ENCODE data around the gene ARHGEF17.

- TF ChIP-seq, protein P1, sequence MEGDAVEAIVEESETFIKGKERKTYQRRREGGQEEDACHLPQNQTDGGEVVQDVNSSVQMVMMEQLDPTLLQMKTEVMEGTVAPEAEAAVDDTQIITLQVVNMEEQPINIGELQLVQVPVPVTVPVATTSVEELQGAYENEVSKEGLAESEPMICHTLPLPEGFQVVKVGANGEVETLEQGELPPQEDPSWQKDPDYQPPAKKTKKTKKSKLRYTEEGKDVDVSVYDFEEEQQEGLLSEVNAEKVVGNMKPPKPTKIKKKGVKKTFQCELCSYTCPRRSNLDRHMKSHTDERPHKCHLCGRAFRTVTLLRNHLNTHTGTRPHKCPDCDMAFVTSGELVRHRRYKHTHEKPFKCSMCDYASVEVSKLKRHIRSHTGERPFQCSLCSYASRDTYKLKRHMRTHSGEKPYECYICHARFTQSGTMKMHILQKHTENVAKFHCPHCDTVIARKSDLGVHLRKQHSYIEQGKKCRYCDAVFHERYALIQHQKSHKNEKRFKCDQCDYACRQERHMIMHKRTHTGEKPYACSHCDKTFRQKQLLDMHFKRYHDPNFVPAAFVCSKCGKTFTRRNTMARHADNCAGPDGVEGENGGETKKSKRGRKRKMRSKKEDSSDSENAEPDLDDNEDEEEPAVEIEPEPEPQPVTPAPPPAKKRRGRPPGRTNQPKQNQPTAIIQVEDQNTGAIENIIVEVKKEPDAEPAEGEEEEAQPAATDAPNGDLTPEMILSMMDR (conservative IDR thresholded peaks at IDR 0.05), result no peak
- no peak for TF ChIP-seq ZFX (IDR thresholded peaks at IDR 0.05)
These were observed 16.1 kb upstream of the ARHGEF17 start for GRCh38 chr11:73291781-73292524.

Measured in C4-2B (cell line).